Sigmoid colon (tissue), 7 donors: Measurements from ENCODE around the gene HK2. TPM values are rescaled to one million over a fixed set of nuclear protein-coding genes. Genes with fewer than 3 reads are reported as not detected.

ENCODE experiments used
- DNase-seq: peaks from one replicate; pipeline ENCODE4 v3.0.0-alpha.2; 2019
- H3K27ac ChIP-seq, 4 donors: fragments of 200-600 bp; sonication (generic); one replicate each; pipeline ENCODE4 v1.5.1; 2016 to 2019; ENCODE audit warnings: mild to moderate bottlenecking in 1 of 4
- H3K27me3 ChIP-seq, 3 donors: fragments of 200-600 bp; sonication (generic); one replicate each; pipeline ENCODE4 v1.5.1; 2019; ENCODE audit warnings: mild to moderate bottlenecking in 1 of 3
- H3K36me3 ChIP-seq, 4 donors: fragments of 200-600 bp; sonication (generic); one replicate each; pipeline ENCODE4 v1.5.1; 2016 to 2019
- H3K4me1 ChIP-seq, 4 donors: fragments of 200-600 bp; sonication (generic); one replicate each; pipeline ENCODE4 v1.5.1; 2017 to 2019
- H3K4me3 ChIP-seq, 4 donors: fragments of 200-600 bp; sonication (generic); one replicate each; pipeline ENCODE4 v1.5.1; 2017 to 2019; ENCODE audit warnings: mild to moderate bottlenecking in 2 of 4, moderate library complexity in 1 of 4
- H3K9me3 ChIP-seq, 4 donors: fragments of 200-600 bp in 3 of 4; sonication (generic) in 3 of 4; one replicate each; pipeline versions ENCODE4 v1.5.1 to v1.6.1; 2013 to 2019
- EP300 ChIP-seq, 4 donors: sonication (generic); formaldehyde crosslinking; IDR thresholded peaks; one replicate each; pipeline ENCODE4 v1.6.1; 2017; ENCODE audit warnings: antibody characterized with exemption in 4 of 4
- POLR2A ChIP-seq, 2 donors: fragments of 450-650 bp; IDR thresholded peaks; one replicate each; pipeline ENCODE4 v1.6.1; 2016; ENCODE audit warnings: antibody characterized with exemption in 2 of 2, mild to moderate bottlenecking in 2 of 2, moderate library complexity in 2 of 2
- POLR2AphosphoS5 ChIP-seq, 4 donors: sonication (generic); formaldehyde crosslinking; IDR thresholded peaks; one replicate each; pipeline ENCODE4 v1.6.1; 2017; ENCODE audit warnings: antibody characterized with exemption in 4 of 4
- WGBS, 2 donors: extraction: QIAGEN DNeasy Blood & Tissue Kit; methylation state at CpG; one replicate each; pipeline ENCODE4 v1.1.7; 2013; 5-methylcytosine and 5-hydroxymethylcytosine counted together
- intact Hi-C: fragments of 100-400 bp; cut with DNase I; formaldehyde crosslinking; loops from one replicate; pipeline ENCODE4 v1.15.1; 2023
- polyA plus RNA-seq, 3 donors: library from polyadenylated mRNA; stranded (reverse); fragments of 200-250 nt; gene quantifications; one replicate each; pipeline ENCODE4 v1.2.3, GENCODE V29; 2013
- total RNA-seq, 4 donors: library from RNA; depleted of rRNA; stranded (reverse); fragments of >200 nt; gene quantifications; one replicate each; pipeline ENCODE4 v1.1.0, GENCODE V29; 2016
- TF ChIP-seq, protein P1 (sequence below), 4 experiments: fragments of 450-650 bp in 3 of 4; fragments of 200-600 bp in 1 of 4; IDR thresholded peaks; one replicate each; pipeline ENCODE4 v1.5.1; 2016 to 2019; ENCODE audit warnings: antibody characterized with exemption in 4 of 4, mild to moderate bottlenecking in 3 of 4, moderate library complexity in 2 of 4
- donor health status: healthy with polysubstance abuse.
- donor health status: Bipolar disorder and iron deficiency.
- donor health status: healthy.

HK2 gene
- total and polyA plus RNA-seq, 7 donors: 1.3 to 118 (median 1.9) TPM

DNA sequence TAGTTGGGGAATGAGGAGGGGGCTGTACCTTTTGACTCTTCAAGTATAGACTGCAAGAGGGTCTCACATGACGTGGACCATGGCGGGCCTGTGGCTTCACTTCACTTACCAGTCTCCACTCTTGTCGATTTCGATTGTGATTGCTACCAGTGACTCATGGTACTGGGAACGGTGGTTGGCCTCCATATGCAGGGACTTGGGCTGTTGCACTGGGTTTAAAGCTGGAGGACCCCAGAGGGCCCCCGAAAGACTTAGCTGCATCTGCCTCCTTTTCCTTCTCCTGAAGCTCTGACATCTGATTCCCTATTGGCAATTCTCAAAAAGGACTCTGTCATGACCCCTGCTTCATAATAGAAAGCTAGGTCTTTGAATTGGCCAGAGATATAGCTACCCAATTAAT, 43.4 kb downstream of the HK2 start:
- TF ChIP-seq POLR2A (IDR thresholded peaks at IDR 0.05) (no peak), EP300 (IDR thresholded peaks at IDR 0.05) (no peak), POLR2AphosphoS5 (IDR thresholded peaks at IDR 0.05) (no peak)
- TF ChIP-seq, protein P1, sequence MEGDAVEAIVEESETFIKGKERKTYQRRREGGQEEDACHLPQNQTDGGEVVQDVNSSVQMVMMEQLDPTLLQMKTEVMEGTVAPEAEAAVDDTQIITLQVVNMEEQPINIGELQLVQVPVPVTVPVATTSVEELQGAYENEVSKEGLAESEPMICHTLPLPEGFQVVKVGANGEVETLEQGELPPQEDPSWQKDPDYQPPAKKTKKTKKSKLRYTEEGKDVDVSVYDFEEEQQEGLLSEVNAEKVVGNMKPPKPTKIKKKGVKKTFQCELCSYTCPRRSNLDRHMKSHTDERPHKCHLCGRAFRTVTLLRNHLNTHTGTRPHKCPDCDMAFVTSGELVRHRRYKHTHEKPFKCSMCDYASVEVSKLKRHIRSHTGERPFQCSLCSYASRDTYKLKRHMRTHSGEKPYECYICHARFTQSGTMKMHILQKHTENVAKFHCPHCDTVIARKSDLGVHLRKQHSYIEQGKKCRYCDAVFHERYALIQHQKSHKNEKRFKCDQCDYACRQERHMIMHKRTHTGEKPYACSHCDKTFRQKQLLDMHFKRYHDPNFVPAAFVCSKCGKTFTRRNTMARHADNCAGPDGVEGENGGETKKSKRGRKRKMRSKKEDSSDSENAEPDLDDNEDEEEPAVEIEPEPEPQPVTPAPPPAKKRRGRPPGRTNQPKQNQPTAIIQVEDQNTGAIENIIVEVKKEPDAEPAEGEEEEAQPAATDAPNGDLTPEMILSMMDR (IDR thresholded peaks at IDR 0.05): no peak
- H3K4me1 ChIP-seq: peaks cover 0 to 8% (median 2%) of the 10 kb centered on the region in 4 donors
- 88 to 90% methylated on average over 6 of the region's 6 CpGs for WGBS, 2 donors
- no peak overlapping the region for H3K27ac ChIP-seq
- no peaks in the 10 kb centered on the region for H3K27me3 ChIP-seq
- no peaks in the 10 kb centered on the region for H3K9me3 ChIP-seq
- H3K4me3 ChIP-seq: no peak overlapping the region
- H3K36me3 ChIP-seq: no peaks in the 10 kb centered on the region
- no peak for DNase-seq
- intact Hi-C loops: no loop called here

DNA sequence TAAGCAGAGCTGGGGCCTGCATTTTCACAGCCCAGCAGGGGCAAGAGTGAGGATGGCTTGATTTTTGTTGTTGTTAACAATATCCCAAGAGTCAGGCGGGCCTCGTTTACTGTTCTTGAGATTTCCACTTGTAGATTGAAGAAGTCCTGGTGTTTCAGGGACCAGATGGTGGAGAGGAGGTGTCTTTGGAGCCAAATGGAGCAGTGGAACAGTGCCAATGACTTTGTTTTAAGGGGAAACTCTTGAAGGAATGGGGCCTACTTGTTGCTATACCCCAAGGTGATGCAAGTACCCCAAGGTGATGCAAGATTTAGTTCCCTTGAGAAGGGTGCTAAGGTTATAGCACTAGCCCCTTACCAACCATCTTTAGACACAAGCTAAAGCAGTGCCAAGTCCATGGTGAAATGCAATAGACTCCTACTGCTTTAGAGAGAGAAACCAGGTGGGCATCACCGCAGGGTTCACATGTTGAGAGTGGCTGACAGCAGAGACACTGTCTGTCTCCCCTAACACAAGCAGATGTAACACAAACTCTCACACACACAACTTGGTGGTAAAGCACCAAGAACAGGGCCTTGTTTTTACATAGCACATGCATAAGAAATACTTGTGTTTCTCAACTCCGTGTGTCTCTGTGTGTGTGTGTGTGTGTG, 44.0 kb downstream of the HK2 start:
- Histone ChIP-seq H3K36me3 (peaks cover 0 to 2% (median 0%) of the 10 kb centered on the region in 4 donors), H3K27ac (no peak overlapping the region), H3K4me3 (no peak overlapping the region), H3K4me1 (peaks cover 0 to 8% (median 2%) of the 10 kb centered on the region in 4 donors), H3K9me3 (no peaks in the 10 kb centered on the region), H3K27me3 (no peaks in the 10 kb centered on the region)
- intact Hi-C loops: no loop called here
- WGBS, 2 donors: 86 to 90% methylated on average over 4 of the region's 4 CpGs
- no peak for DNase-seq
- TF ChIP-seq EP300 (IDR thresholded peaks at IDR 0.05) (no peak), POLR2AphosphoS5 (IDR thresholded peaks at IDR 0.05) (no peak), POLR2A (IDR thresholded peaks at IDR 0.05) (no peak)
- TF ChIP-seq, protein P1 (IDR thresholded peaks at IDR 0.05): no peak

DNA sequence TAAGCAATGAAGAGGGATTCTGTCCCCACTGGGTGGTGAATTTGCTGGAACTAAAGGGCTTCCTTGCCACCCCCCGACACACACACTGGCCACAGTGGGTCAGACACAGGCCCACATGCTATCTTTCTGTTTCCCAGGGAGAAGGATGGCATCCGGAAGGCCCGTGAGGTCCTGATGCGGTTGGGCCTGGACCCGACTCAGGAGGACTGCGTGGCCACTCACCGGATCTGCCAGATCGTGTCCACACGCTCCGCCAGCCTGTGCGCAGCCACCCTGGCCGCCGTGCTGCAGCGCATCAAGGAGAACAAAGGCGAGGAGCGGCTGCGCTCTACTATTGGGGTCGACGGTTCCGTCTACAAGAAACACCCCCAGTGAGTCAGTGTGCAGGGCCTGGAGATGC, 44.6 kb downstream of the HK2 start:
- intact Hi-C loops: no loop called here
- H3K27ac ChIP-seq: no peak overlapping the region
- no peaks in the 10 kb centered on the region for H3K27me3 ChIP-seq
- H3K36me3 ChIP-seq: peaks cover 0 to 6% (median 0%) of the 10 kb centered on the region in 4 donors
- no peaks in the 10 kb centered on the region for H3K9me3 ChIP-seq
- TF ChIP-seq, protein P1 (IDR thresholded peaks at IDR 0.05): no peak
- TF ChIP-seq POLR2A (IDR thresholded peaks at IDR 0.05): no peak
- TF ChIP-seq EP300 (IDR thresholded peaks at IDR 0.05): no peak
- TF ChIP-seq POLR2AphosphoS5 (IDR thresholded peaks at IDR 0.05): no peak
- no peak for DNase-seq
- WGBS, 2 donors: 98% methylated on average over 20 of the region's 20 CpGs
- no peak overlapping the region for H3K4me3 ChIP-seq
- peaks cover 0 to 8% (median 2%) of the 10 kb centered on the region in 4 donors for H3K4me1 ChIP-seq

DNA sequence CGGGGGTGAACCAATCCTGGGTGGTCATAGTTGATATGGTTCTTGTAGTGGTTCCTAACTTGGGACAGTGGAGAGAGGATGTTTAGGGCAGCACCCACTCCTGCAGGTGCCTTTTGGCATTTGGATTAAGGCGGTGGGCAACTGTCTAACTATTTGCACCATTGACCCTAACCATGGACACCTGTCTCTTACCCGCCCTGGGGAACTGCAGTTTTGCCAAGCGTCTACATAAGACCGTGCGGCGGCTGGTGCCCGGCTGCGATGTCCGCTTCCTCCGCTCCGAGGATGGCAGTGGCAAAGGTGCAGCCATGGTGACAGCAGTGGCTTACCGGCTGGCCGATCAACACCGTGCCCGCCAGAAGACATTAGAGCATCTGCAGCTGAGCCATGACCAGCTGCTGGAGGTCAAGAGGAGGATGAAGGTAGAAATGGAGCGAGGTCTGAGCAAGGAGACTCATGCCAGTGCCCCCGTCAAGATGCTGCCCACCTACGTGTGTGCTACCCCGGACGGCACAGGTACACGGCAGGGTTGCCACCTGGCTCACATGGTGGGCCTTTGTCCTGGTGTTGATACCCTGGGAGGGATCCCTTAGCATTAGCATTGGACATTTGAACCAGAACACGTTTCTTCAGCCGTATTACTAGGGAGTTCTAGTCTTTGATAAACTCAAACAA, 46.3 kb downstream of the HK2 start:
- H3K4me3 ChIP-seq: no peak overlapping the region
- H3K27ac ChIP-seq: no peak overlapping the region
- H3K36me3 ChIP-seq: peaks cover 0 to 6% (median 0%) of the 10 kb centered on the region in 4 donors
- DNase-seq: no peak
- H3K4me1 ChIP-seq: peaks cover 0 to 8% (median 2%) of the 10 kb centered on the region in 4 donors
- no peaks in the 10 kb centered on the region for H3K9me3 ChIP-seq
- intact Hi-C loops: no loop called here
- no peaks in the 10 kb centered on the region for H3K27me3 ChIP-seq
- TF ChIP-seq POLR2A (IDR thresholded peaks at IDR 0.05) (no peak), POLR2AphosphoS5 (IDR thresholded peaks at IDR 0.05) (no peak), EP300 (IDR thresholded peaks at IDR 0.05) (no peak)
- TF ChIP-seq, protein P1 (IDR thresholded peaks at IDR 0.05): no peak
- WGBS, 2 donors: 96 to 98% methylated on average over 24 of the region's 24 CpGs
